HFF-Myc (cell line): Measurements from ENCODE around the gene WHRN.

Experiments
- DNase-seq: peaks from one replicate; pipeline ENCODE4 v3.0.0-alpha.2; 2011; ENCODE audit warnings: low read depth; ENCODE audit errors: extremely low read depth
- H3K4me3 ChIP-seq: replicated peaks from 2 replicates; pipeline ENCODE4 v1.5.1; 2011; ENCODE audit warnings: low read depth, mild to moderate bottlenecking, control low read depth, low read length
- TF ChIP-seq, protein P1 (sequence below): IDR thresholded peaks from 2 replicates; pipeline ENCODE4 v1.5.1; 2012; ENCODE audit warnings: mild to moderate bottlenecking, low read depth, low read length, control low read depth; ENCODE audit errors: missing control alignments

Gene WHRN

GRCh38 chr9:114505187-114506081 lies at the start of gene WHRN:
WHRN (minus strand) TSS chr9:114505473; CDS start chr9:114504801, 672 bp downstream.
- TF ChIP-seq, protein P1, sequence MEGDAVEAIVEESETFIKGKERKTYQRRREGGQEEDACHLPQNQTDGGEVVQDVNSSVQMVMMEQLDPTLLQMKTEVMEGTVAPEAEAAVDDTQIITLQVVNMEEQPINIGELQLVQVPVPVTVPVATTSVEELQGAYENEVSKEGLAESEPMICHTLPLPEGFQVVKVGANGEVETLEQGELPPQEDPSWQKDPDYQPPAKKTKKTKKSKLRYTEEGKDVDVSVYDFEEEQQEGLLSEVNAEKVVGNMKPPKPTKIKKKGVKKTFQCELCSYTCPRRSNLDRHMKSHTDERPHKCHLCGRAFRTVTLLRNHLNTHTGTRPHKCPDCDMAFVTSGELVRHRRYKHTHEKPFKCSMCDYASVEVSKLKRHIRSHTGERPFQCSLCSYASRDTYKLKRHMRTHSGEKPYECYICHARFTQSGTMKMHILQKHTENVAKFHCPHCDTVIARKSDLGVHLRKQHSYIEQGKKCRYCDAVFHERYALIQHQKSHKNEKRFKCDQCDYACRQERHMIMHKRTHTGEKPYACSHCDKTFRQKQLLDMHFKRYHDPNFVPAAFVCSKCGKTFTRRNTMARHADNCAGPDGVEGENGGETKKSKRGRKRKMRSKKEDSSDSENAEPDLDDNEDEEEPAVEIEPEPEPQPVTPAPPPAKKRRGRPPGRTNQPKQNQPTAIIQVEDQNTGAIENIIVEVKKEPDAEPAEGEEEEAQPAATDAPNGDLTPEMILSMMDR, result no peak
- DNase-seq, result peak; percentile 54

DNA sequence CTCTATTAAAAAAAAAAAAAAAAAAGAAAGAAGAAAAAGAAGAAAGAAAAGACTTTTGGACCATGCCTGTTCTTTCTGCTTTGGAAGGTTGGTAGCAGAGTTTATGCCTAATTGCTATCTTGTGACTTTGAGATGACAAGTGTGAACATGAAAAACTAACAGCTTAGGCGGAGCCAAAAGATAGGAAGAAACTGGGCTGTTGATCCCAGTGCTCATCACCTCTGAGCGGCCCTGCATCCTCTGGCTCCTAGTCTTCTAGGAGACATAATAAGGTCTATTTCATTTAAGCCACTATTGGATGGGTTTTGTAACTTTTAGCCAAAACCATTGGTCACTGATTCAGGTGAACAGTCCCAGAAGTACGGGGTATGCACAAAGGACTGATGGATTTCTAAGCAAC lies 47.9 kb upstream of the WHRN start:
- DNase-seq, result no peak
- TF ChIP-seq, protein P1, result no peak
- no peak overlapping the region for H3K4me3 ChIP-seq

More at GRCh38 chr9:114505187-114506081, at the start of gene WHRN:
- H3K4me3 ChIP-seq, result peak within 1 kb of the TSS; percentile 66

- H3K4me3 ChIP-seq, result no peak overlapping the region
- TF ChIP-seq, protein P1, result no peak
- no peak for DNase-seq
Observed at GRCh38 chr9:114552706-114553105, 47.4 kb upstream of the WHRN start.

GRCh38 chr9:114551750-114552685 lies 46.7 kb upstream of the WHRN start:
- no peak overlapping the region for H3K4me3 ChIP-seq
- TF ChIP-seq, protein P1, result no peak
- peak; percentile 89 for DNase-seq

GRCh38 chr9:114549697-114550330 lies 44.5 kb upstream of the WHRN start:
- no peak overlapping the region for H3K4me3 ChIP-seq

GRCh38 chr9:114546851-114547250 lies 41.6 kb upstream of the WHRN start:
- no peak overlapping the region for H3K4me3 ChIP-seq
- DNase-seq, result no peak
- TF ChIP-seq, protein P1, result no peak

More at GRCh38 chr9:114549697-114550330, 44.5 kb upstream of the WHRN start:
- TF ChIP-seq, protein P1, result no peak
- no peak for DNase-seq
